DLD1 (cell line): ENCODE measurements around the gene SGTA.
"Not testable (repeated sequence)": the region's sequence is repeated elsewhere in the genome, so short reads cannot be mapped to it uniquely, and the experiment has no call there.

Experiments
- in situ Hi-C: cut with HindIII; loops from 2 replicates; pipeline ENCODE4 v1.10.0; 2017; ENCODE audit warnings: low sequenced_read_pairs

The SGTA gene, protein sequence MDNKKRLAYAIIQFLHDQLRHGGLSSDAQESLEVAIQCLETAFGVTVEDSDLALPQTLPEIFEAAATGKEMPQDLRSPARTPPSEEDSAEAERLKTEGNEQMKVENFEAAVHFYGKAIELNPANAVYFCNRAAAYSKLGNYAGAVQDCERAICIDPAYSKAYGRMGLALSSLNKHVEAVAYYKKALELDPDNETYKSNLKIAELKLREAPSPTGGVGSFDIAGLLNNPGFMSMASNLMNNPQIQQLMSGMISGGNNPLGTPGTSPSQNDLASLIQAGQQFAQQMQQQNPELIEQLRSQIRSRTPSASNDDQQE

DNA sequence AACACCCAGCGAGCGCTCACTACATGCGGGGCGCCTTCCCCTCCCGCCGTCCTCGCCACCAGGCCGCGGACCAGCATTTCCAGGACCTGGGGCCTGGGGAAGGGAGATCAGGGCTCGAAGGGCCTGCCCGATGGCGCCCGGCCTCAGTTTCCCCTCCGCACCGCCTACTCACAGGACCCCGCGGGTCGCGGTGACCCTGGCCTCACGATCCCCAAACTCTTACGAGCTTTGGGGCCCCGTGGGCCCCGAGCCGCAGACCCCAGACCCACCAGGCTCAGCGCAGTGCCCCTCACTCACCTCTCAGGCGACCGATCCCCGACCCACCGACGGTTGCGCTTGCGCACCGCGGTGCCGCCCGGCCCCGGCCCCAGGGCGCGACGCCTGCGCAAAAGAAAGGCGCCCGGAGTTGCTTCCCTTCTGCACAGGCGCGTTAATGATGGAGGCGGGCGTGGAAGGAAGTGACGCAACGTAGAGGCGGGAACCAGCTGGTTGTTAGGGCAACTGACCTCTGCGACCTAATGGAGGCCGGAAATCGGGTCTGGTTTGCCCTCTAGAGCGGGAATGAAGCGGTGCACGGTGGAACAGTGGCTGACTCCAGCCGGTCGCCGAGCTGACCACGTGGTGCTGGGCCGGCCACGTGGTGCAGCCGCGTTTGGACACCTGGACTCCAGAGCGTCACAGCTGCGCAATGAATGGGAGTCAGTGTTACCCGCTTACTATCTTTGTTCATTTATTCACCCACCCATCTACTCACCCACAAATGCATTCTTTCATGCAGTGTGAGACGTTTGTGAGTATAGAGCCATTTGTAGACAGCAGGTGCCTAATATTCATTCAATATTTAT, at the start of gene SGTA:
SGTA (minus strand) TSS at position 338 of the 845 bp plus-strand sequence. CDS start 14,205 bp downstream, outside the sequence.
- in situ Hi-C loops = no loop called here

DNA sequence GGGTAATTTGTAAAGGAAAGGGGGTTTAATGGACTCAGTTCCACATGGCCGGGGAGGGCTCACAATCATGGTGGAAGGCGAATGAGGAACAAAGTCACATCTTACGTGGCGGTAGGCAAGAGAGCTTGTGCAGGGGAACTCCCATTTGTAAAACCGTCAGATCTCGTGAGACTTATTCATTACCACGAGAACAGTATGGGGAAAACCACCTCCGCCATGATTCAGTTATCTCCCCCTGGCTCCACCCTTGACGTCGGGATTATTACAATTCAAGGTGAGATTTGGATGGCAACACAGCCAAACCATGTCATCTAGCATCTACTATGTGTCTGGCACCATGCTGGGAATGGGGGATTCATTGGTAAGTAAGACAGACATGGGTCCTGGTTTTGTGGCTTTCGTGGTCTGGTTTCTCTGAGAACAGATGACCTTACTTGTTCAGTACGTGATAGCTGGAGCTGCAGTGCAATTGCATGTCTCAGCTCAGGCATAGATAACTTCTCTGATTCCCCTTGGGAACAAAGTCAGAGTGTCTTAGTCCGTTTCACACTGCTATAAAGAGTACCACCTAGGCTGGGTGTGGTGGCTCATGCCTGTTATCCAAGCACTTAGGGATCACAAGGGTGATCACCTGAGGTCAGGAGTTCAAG, 44.9 kb upstream of the SGTA start:
- in situ Hi-C loops = no loop called here

DNA sequence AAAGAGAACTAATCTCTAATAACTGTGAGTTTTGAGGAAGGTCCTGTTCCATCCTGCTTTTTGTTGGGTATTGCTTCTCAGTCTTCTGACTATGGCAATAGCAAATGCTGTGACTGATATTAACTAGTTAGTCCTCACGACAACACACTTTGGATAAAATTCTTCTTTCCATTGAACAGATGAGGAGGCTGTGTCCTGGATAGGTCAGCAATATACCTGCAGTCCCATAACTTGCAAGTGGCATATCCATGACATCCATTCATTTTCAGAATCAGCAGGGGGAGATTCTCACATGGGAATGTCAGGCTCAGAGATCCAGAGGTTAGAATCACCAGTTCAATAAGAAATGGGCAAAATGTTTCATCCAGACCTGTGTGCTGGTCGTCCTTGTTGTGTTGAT, 43.9 kb upstream of the SGTA start:
- in situ Hi-C loops = no loop called here

DNA sequence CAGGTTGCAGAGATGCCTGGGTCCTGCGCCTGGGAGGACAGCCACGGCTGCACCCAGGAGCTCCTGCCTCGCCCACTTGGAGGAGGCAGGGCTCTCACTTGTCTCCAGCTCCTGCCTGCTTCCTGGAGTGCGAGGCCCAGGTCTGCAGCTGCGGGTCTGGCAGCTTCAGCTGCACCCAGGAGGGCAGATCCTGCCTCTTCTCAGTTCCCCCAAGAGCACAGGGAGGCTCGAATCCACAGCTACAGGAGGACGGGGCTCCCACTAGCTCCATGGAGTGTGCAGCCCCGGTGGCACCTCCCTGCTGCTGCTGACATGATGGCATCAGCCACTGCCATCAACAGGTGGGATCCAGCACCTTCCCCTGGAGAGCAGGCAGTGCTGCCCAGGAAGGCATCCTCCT, 41.1 kb upstream of the SGTA start:
- in situ Hi-C loops = no loop called here

DNA sequence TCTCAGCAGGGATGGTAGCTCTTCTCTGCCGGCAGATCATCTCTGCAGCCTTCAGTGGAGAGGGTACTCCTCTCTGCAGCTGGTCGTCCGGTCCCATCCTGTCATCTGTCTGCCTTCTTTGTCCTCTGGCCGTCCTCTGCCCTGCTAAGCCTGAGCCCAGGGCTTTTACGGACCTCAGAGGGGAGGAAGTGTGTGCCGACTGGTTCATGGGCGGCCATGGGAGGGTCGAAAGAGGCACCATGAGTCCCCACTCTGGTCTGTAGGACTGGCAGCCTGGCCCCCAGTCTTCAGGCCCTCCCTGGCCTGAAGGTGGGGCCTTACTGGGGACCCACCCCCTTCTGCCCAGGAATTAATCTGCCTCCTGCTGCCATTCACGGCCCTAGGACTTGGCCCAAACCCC, 40.6 kb upstream of the SGTA start:
- in situ Hi-C loops = no loop called here

DNA sequence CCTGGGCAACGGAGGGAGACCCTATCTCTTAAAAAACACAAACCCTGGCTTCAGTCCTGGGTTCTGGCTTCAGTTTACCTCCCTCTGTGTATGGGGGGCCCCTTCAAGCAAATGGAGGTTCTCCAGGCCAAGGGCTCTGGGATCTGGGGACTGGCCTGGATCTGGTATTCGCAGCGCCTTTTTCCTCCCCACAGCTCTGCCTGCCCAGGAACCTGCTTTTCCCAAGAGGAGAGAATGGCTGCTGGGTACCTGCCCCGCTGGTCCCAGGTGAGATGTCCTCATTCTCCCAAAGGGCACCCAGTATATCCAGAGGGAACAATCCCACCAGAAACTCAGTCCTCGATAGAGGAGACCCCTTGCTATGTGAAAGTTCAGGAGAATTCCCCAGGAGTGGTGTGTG, 39.8 kb upstream of the SGTA start:
- in situ Hi-C loops = no loop called here

DNA sequence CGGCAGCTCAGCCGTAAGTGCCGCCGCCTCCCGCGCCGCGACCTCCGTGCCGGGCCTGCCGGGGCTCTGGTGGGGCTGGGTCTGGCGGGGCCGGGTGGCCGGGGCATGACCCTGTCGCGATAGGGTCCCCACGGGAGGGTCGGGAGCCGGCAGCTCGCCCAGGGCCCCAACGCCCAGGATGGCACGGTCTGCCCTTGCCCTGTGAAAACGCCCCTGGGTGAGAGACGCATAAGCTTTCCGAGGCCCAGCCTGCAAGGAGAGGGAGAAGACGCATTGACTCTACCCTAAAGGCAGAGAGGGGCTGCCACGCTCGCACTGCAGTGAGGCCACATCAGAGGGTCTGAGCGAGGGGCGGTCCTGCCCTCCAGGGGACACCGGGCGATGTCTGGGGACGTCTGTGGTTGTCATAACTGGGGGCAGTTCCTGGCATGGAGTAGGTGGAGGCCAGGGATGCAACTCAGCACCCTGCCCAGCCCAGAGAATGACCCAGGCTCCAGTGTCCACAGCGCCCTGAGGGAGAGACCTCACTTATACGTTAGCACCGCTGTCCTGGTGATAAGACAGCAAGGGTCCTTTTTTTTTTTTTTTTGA, 37.1 kb upstream of the SGTA start:
- in situ Hi-C loops = no loop called here

DNA sequence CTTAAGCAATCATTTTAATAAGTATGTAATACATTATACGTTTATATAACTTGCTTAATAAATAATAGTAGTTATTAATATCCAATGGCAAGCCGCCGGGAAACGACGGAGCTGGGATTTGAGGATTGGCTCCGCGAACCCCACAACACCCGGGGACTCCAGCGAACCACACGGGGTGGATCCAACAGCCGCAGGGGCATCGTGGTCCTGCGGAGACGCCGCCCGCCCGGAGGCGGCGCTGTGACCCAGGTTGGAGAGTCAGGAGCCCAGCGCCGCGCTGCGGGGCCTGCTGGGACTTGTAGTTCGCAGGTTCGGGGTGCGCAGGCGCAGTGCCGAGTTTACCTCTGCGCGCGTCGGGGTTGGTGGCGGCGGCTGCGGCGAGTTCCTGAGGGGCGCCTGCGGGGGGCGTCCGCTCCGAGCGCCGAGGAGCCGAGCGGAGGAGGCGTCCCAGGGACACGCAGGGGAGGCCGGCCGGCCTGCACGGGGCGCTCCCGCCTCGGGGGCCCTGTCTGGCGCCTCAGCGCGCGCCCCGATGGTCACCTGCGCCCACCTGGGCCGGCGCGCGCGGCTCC, 36.6 kb upstream of the SGTA start, which contains the start of gene ZNF554:
ZNF554 (plus strand) TSS at position 329 of the 572 bp plus-strand sequence; CDS start at position 533, 204 bp downstream.
- in situ Hi-C loops = no loop called here

DNA sequence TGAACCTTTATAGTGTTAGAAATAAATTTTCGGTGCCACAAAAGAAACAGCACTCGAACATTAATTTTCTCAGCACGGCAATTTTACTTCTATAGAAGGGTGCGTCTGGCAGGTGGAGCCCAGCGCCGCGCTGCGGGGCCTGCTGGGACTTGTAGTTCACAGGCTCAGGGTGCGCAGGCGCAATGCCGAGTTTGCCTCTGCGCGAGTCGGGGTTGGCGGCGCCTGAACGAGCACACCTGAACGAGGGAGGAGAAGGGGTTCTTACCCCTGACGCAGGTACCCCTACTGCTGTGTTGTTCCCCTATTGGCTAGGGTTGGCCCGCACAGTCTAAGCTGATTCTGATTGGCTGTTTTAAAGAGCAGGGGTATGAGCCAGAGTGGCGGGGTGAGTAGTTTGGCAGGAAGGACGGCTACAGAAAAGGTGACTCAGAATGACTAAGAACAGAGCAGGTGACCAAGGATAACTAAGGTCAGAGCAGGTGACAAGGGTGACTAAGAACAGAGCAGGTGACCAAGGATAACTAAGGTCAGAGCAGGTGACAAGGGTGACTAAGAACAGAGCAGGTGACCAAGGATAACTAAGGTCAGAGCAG, 34.3 kb upstream of the SGTA start:
- in situ Hi-C loops = not testable (repeated sequence)

DNA sequence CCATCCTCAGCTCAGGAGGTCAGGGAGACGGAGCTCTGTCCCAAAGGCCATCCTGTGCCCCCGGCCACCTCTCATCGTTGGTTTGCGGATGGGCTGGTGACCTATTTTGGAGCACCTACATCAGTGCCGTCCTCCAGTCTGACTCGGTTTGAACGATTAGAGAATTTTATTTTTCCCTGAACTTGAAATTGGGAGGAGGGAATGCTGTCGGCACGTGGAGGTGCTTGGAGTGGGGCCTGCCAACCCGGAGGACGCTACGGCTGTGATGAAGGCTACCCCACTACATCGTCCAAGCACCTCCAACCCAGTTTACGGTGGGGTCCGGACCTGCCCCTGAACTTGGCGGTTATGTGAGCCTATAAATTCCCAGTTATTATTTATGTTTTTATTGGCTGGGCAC, 33.6 kb upstream of the SGTA start:
- in situ Hi-C loops = no loop called here

DNA sequence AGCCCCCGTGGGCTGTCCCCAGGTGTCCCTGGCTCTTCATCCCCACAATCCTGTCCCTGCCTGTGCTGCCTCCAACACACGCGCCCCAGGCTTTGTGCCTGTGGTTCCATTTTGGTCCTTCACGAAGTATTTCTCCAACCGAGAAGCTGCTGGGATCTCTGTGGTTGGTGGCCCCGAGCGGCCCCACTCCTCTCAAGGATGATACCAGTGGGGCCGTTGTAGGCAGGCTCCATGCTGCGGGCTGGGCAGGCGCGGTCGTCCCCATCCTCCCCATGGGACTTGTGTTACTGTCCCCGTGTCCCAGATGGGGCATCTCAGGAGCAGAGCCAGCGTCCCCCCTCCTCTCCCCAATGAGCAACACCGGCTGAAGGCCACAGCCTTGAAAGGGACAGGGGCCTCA, 32.9 kb upstream of the SGTA start:
- in situ Hi-C loops = no loop called here

DNA sequence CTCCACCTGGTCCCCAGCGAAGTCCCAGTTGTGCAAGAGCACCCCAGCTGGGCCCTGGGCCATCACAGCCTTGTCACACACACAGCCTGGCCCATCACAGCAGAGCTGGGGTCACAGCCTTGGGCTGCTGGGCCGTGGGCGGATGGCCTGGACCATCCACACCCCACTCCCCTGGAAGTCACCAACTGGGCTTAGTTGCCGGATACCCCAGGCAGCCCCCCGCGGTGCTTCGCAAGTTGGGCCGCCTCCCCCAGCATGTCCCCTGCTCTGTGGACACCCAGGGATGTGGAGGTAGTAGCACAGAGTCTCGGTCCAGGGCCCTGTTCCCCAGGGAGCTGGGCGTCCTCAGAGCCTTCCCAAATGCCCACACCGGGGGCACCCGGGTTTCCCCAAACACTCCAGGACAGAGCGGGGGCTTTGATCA, 32.1 kb upstream of the SGTA start:
- in situ Hi-C loops = no loop called here

DNA sequence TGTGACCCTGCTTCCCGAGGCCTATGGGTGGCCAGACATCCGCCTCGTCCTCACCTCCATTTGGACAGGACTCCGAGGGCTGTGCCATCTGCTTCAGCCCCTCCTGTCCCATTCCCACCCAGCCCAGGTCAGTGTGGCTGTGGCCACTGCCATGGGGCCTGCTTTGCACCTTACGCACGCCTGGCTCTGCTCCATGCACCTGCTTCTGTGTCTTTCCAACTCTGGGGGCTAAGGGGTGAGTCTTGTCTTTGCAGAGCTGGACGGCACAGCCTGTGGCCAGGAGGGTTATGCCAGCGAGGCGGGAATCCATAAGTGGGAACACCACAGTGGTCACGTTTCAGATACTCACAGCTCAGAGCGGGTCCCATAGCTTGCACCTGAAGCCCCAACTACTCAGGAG, 31.4 kb upstream of the SGTA start:
- in situ Hi-C loops = no loop called here

DNA sequence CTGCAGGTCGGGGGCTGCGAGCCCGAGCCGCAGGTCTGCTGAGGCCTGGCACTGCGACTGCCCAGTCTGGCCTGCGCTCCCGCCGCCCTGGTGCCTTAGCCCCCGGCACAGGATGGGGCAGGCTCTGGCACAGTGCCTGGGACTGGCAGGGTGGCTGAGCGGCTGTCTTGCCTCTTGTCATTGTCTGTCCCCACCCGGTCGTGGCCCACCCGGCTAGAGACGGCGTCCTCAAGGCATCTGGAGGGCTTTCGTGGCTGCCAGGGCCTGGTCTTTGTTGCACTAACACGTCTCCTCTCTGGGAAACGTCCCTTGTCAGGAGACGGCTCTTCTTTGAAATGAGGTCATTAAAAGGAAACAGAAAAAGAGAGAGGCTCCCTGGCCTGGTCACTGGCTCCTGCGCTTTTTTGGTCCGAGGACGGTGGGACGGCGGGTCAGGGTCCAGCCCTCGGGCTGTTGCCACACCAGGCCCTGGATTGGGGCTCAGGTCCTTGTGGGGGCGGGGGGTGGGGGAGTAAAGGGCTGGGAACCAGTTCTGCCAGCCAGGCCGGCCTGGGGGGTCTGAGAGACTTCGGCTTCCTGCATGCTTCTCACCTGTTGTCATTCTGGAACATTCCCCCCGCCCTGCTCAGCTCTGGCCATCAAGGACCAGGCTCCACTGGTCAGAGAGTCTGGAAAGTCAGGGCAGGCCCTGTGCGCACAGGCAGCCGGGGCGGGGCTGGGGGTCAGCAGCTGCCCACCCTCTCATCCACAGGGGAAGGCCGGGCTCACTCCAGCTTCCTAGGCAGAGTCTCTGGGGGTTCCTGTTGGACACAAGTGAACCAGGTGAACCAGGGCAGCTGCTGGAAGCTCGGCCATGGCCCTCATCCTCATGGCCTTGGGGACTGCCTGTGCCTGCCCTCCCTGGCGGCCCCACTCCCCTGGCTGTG, 30.4 kb upstream of the SGTA start:
- in situ Hi-C loops = no loop called here

DNA sequence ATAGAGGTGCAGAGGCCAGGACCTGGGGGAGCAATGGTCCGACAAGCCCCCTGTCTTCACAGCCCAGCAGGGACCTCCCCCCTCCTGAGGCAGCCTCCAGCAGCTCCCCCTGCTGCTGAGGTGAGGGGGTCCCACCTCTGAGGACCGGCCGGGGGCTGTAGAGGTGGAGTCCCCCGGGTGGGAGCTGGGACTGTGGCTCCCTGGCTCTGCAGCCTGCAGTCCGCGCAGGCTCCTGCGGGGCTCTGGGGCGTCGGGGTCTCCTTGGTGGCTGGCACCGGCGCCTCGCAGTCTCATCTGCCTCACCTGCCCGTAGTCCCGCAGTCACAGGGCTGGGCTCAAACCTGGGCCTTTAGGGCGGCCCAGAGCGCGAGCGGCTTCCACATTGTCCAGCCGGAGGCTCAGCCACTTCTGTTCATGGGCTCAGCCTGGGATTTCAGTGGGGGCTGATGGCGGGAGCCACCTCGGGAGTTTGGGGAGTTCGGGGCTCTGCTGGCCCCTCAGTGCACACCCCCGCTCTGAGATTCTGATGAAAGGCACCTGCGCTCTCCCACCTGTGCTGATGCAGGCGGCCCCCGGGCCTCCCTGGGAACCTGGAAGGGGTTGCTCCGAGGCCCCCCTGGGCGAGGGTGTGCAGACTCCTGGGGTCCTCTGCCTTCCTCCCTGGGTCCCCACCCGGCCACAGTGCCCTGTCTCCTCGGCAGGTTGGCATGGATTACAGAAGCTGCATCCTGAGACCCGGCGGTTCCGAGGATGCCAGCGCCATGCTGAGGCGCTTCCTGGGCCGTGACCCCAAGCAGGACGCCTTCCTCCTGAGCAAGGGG, 29.6 kb upstream of the SGTA start:
- in situ Hi-C loops = no loop called here

DNA sequence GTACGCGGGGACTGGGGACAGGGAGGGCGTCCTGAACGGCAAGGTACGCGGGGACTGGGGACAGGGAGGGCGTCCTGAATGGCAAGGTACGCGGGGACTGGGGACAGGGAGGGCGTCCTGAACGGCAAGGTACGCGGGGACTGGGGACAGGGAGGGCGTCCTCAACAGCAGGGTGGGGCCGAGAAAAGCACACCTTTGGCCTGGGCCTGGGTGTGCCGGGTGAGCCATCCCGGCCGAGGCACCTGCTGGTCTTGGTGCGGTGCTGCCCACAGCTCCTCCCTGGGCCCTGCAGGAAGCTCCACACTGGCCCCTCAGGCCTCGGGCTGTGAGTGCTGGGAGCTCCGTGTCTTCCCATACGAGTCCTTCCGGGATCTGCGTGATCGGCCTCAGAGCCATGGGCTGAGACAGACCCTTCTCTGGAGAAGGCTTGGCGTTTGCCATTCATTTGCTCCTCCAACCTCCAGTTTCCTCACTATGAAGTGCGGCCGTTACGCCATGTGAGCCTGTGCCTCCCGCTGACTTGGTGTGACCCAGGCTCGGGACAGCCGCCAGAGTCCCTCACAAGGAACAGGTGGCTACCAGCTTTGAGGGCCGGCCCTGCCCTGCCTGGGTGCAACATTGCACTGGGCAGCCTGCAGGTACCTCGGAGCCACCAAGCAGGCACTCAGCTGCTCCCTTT, 28.8 kb upstream of the SGTA start:
- in situ Hi-C loops = no loop called here

DNA sequence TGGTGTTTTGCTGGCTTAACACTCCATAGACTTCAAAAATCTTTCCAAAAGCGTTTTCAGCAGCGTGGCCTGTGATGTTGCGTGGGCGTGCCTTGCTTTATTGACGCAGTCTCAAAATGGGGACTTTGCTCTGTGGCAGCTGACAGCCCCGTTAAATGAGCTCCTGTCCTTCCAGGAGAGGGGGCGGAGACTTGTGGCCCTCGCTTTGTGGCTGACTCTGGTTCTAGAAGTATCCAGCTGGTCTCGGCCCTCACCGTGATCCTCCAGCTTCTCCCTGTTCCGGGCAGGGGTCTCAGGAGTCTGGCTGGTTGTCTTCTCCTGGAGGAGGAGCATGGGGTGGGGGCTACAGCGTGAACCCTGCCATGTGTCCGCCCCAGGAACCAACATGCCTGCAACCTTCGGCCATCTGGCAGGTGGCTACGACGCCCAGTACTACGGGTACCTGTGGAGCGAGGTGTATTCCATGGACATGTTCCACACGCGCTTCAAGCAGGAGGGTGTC, 28.2 kb upstream of the SGTA start:
- in situ Hi-C loops = no loop called here
